Peyer's patch (tissue), 4 donors: ENCODE data around the gene IL23A. TPM values are rescaled to one million over a fixed set of nuclear protein-coding genes. Genes with fewer than 3 reads are reported as not detected.
A peak's percentile ranks its signal among the peaks of the same experiment; 100 is the strongest.

Experiments used
- DNase-seq, 3 donors: peaks; one replicate each; pipeline ENCODE4 v3.0.0-alpha.2; 2017 to 2019
- H3K27ac ChIP-seq, 4 donors: fragments of 200-600 bp; sonication (generic); one replicate each; pipeline ENCODE4 v1.5.1; 2016 to 2019
- H3K27me3 ChIP-seq, 2 donors: fragments of 200-600 bp; sonication (generic); one replicate each; pipeline ENCODE4 v1.5.1; 2019
- H3K36me3 ChIP-seq, 3 donors: fragments of 200-600 bp; sonication (generic); one replicate each; pipeline ENCODE4 v1.5.1; 2016 to 2019
- H3K4me1 ChIP-seq, 4 donors: fragments of 200-600 bp; sonication (generic); one replicate each; pipeline ENCODE4 v1.5.1; 2016 to 2019
- H3K4me3 ChIP-seq, 4 donors: fragments of 200-600 bp; sonication (generic); 1 replicate in 3 of 4; 2 replicates in 1 of 4; pipeline ENCODE4 v1.5.1; 2016 to 2019; ENCODE audit warnings: mild to moderate bottlenecking in 1 of 4
- H3K9me3 ChIP-seq, 4 donors: fragments of 200-600 bp; sonication (generic); one replicate each; pipeline ENCODE4 v1.5.1; 2016 to 2019; ENCODE audit warnings: mild to moderate bottlenecking in 1 of 4
- CTCF ChIP-seq, 6 experiments: fragments of 450-650 bp in 4 of 6; fragments of 200-600 bp in 2 of 6; sonication (generic) in 1 of 6; IDR thresholded peaks; one replicate each; pipeline ENCODE4 v1.5.1; 2017 to 2019; ENCODE audit warnings: antibody characterized with exemption in 6 of 6, mild to moderate bottlenecking in 3 of 6, moderate library complexity in 1 of 6
- POLR2A ChIP-seq, 2 donors: fragments of 450-650 bp; IDR thresholded peaks; one replicate each; pipeline ENCODE4 v1.5.1; 2017; ENCODE audit warnings: antibody characterized with exemption in 2 of 2, mild to moderate bottlenecking in 2 of 2, moderate library complexity in 2 of 2
- total RNA-seq, 4 donors: library from RNA; depleted of rRNA; stranded (reverse); fragments of >200 nt; gene quantifications; one replicate each; pipeline ENCODE4 v1.1.0, GENCODE V29; 2016

Gene IL23A
- total RNA-seq, 4 donors from 2014 or later: 3.1 to 5.8 TPM; not detected in 2

GRCh38 chr12:56375598-56376434 lies 37.1 kb downstream of the IL23A start:
- no peaks in the 10 kb centered on the region for H3K27me3 ChIP-seq
- no peak for TF ChIP-seq CTCF (IDR thresholded peaks at IDR 0.05)
- no peak for TF ChIP-seq POLR2A (IDR thresholded peaks at IDR 0.05)
- no peak overlapping the region for H3K4me3 ChIP-seq
- H3K36me3 ChIP-seq: no peaks in the 10 kb centered on the region
- H3K9me3 ChIP-seq: no peaks in the 10 kb centered on the region
- H3K27ac ChIP-seq: peak overlapping the region in 2 of 4 donors; percentile 29 to 71
- H3K4me1 ChIP-seq: peaks cover 0 to 9% (median 2%) of the 10 kb centered on the region in 4 donors
- DNase-seq: peak in 2 of 3 donors; percentile 69

- no peaks in the 10 kb centered on the region for H3K27me3 ChIP-seq
- no peak for DNase-seq
- TF ChIP-seq POLR2A (IDR thresholded peaks at IDR 0.05): no peak
- TF ChIP-seq CTCF (IDR thresholded peaks at IDR 0.05): no peak
- no peaks in the 10 kb centered on the region for H3K36me3 ChIP-seq
- H3K27ac ChIP-seq: no peak overlapping the region
- H3K9me3 ChIP-seq: no peaks in the 10 kb centered on the region
- no peak overlapping the region for H3K4me3 ChIP-seq
- H3K4me1 ChIP-seq: peaks cover 0 to 9% (median 2%) of the 10 kb centered on the region in 4 donors
These were observed 38.8 kb downstream of the IL23A start for GRCh38 chr12:56377310-56377988.

GRCh38 chr12:56377989-56378316 lies 39.3 kb downstream of the IL23A start:
- peaks cover 0 to 9% (median 2%) of the 10 kb centered on the region in 4 donors for H3K4me1 ChIP-seq
- TF ChIP-seq POLR2A (IDR thresholded peaks at IDR 0.05): no peak
- TF ChIP-seq CTCF (IDR thresholded peaks at IDR 0.05): no peak
- H3K36me3 ChIP-seq: no peaks in the 10 kb centered on the region
- no peaks in the 10 kb centered on the region for H3K9me3 ChIP-seq
- no peaks in the 10 kb centered on the region for H3K27me3 ChIP-seq
- H3K27ac ChIP-seq: no peak overlapping the region
- no peak for DNase-seq
- no peak overlapping the region for H3K4me3 ChIP-seq

- no peak for TF ChIP-seq CTCF (IDR thresholded peaks at IDR 0.05)
- TF ChIP-seq POLR2A (IDR thresholded peaks at IDR 0.05): no peak
- Histone ChIP-seq H3K4me1 (no peaks in the 10 kb centered on the region), H3K27me3 (no peaks in the 10 kb centered on the region), H3K4me3 (no peak overlapping the region), H3K9me3 (no peaks in the 10 kb centered on the region), H3K36me3 (no peaks in the 10 kb centered on the region), H3K27ac (no peak overlapping the region)
- no peak for DNase-seq
These were observed 43.9 kb downstream of the IL23A start for GRCh38 chr12:56382611-56383010.

GRCh38 chr12:56385873-56386272 lies 47.2 kb downstream of the IL23A start:
- Histone ChIP-seq H3K4me1 (no peaks in the 10 kb centered on the region), H3K27me3 (no peaks in the 10 kb centered on the region), H3K36me3 (no peaks in the 10 kb centered on the region), H3K27ac (no peak overlapping the region), H3K4me3 (no peak overlapping the region), H3K9me3 (no peaks in the 10 kb centered on the region)
- DNase-seq: no peak
- TF ChIP-seq CTCF (IDR thresholded peaks at IDR 0.05) (no peak), POLR2A (IDR thresholded peaks at IDR 0.05) (no peak)
